Measurements from ENCODE around the gene PPP1R2. TPM values are rescaled to one million over a fixed set of nuclear protein-coding genes. Genes with fewer than 3 reads are reported as not detected.

PPP1R2 gene
- total RNA-seq, 3 donors from 2014 or later, result 42.6 to 60.0 (median 46.2) TPM

DNA sequence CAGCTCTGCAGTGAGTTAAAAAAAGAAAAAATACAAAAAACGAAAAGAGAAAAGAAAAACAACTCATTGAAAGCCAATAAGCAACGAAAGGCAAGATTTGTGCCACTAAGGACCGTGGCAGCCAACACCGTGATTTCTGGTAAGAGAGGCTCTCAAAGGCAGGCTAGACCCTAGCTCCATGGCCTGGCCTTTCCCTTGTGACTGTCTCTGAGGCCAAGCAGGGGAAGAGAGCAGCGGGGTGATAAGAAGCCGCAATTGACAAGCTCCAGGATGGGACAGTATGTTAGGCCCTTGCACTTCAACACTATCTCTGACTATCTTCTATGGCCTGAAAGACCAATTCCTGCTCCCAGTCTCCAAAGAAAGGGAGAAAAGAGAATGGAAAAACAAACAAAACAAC lies 28.2 kb upstream of the PPP1R2 start:
- no peak for ATAC-seq
- Histone ChIP-seq H3K4me3 (no peak overlapping the region), H3K4me1 (ENCODE audit: low read depth) (no peaks in the 10 kb centered on the region), H3K9me3 (no peaks in the 10 kb centered on the region), H3K36me3 (ENCODE audit: low read depth) (no peaks in the 10 kb centered on the region)
- DNase-seq, result no peak
- TF ChIP-seq, protein P1, sequence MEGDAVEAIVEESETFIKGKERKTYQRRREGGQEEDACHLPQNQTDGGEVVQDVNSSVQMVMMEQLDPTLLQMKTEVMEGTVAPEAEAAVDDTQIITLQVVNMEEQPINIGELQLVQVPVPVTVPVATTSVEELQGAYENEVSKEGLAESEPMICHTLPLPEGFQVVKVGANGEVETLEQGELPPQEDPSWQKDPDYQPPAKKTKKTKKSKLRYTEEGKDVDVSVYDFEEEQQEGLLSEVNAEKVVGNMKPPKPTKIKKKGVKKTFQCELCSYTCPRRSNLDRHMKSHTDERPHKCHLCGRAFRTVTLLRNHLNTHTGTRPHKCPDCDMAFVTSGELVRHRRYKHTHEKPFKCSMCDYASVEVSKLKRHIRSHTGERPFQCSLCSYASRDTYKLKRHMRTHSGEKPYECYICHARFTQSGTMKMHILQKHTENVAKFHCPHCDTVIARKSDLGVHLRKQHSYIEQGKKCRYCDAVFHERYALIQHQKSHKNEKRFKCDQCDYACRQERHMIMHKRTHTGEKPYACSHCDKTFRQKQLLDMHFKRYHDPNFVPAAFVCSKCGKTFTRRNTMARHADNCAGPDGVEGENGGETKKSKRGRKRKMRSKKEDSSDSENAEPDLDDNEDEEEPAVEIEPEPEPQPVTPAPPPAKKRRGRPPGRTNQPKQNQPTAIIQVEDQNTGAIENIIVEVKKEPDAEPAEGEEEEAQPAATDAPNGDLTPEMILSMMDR (IDR thresholded peaks at IDR 0.05), result no peak
- intact Hi-C loops (cut with DNase I, micrococcal nuclease), result no loop called here

DNA sequence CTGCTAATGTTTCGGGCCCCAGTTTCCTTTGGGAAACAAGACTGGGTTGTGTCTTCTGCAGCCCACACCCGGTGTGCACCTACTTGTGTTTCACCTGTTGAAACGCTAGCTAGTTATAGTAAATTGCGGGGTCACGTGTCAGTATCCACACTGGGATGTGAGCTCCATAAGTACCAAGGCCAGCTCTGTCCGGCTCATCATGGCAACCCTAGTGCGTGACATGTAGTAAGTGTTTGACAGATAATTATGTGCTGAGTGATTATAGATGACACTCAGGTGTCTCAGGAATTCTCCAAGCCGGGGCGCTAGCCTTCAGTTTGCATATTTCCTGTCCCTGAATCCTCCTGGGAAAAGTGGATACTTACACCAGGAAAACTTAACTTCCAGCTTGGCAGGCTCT lies 27.8 kb upstream of the PPP1R2 start:
- DNase-seq (no peak), ATAC-seq (no peak)
- intact Hi-C loops (cut with DNase I, micrococcal nuclease), result no loop called here
- Histone ChIP-seq H3K4me3 (no peak overlapping the region), H3K9me3 (no peaks in the 10 kb centered on the region), H3K36me3 (ENCODE audit: low read depth) (no peaks in the 10 kb centered on the region), H3K4me1 (ENCODE audit: low read depth) (no peaks in the 10 kb centered on the region)
- TF ChIP-seq, protein P1 (IDR thresholded peaks at IDR 0.05), result no peak

DNA sequence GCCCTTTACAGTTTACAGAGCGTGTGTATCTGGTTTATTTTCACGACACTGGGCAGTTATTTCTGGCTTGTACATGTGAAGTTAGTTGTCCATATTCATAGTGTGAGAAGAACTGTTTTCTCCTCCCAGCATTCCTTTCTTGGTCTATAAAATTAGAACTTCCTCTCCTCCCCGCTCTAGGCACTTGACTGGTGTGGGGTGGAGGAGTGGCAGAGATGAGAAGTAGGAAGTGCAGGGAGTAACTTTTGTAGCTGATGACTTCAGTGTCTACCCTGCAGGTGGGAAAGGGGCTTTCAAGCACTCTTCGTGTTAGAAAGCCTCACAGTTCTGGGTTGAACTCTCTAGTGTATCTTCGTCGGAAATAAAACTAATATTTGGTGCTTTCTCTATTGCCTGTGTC lies 27.2 kb upstream of the PPP1R2 start:
- H3K4me3 ChIP-seq, result no peak overlapping the region
- no peaks in the 10 kb centered on the region for H3K4me1 ChIP-seq (ENCODE audit: low read depth)
- DNase-seq (no peak), ATAC-seq (peak; percentile 50)
- intact Hi-C loops (cut with DNase I, micrococcal nuclease), result no loop called here
- TF ChIP-seq, protein P1 (IDR thresholded peaks at IDR 0.05), result no peak
- no peaks in the 10 kb centered on the region for H3K36me3 ChIP-seq (ENCODE audit: low read depth)
- H3K9me3 ChIP-seq, result no peaks in the 10 kb centered on the region

DNA sequence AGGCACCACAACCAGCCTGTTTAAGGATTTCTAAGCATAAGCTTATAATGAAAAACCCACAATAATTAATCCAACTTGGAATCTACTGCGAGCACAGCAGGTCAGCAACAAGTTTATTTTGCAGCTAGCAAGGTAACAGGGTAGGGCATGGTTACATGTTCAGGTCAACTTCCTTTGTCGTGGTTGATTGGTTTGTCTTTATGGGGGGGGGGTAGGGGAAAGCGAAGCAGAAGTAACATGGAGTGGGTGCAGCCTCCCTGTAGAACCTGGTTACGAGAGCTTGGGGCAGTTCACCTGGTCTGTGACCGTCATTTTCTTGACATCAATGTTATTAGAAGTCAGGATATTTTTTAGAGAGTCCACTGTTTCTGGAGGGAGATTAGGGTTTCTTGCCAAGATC lies 25.5 kb upstream of the PPP1R2 start:
- intact Hi-C loops (cut with DNase I, micrococcal nuclease), result no loop called here
- no peaks in the 10 kb centered on the region for H3K9me3 ChIP-seq
- no peaks in the 10 kb centered on the region for H3K4me1 ChIP-seq (ENCODE audit: low read depth)
- DNase-seq, result no peak
- no peaks in the 10 kb centered on the region for H3K36me3 ChIP-seq (ENCODE audit: low read depth)
- TF ChIP-seq, protein P1 (IDR thresholded peaks at IDR 0.05), result no peak
- ATAC-seq, result no peak
- H3K4me3 ChIP-seq, result no peak overlapping the region

DNA sequence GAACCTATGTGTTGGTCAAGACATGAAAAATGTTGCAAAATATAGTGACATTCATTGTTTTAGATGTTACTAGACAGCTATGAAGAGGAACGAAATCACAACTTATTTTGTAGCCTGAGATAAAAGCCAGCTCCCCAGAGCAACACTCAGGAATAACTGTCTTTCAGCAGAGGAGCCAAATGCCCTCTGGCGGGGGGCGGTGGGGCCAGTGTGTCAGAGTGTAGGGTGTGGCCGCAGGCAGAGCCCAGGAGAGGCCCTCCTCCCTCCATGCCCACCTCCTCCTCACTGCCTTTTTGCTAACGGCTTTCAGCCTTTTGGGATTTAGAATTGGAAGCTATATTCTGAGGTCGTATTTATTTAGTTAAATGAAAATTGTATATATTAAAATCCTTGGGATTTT lies 23.7 kb upstream of the PPP1R2 start:
- ATAC-seq (peak; percentile 28), DNase-seq (no peak)
- Histone ChIP-seq H3K9me3 (no peaks in the 10 kb centered on the region), H3K4me3 (no peak overlapping the region), H3K36me3 (ENCODE audit: low read depth) (no peaks in the 10 kb centered on the region), H3K4me1 (ENCODE audit: low read depth) (no peaks in the 10 kb centered on the region)
- TF ChIP-seq, protein P1 (IDR thresholded peaks at IDR 0.05), result no peak
- intact Hi-C loops (cut with DNase I, micrococcal nuclease), result no loop called here

DNA sequence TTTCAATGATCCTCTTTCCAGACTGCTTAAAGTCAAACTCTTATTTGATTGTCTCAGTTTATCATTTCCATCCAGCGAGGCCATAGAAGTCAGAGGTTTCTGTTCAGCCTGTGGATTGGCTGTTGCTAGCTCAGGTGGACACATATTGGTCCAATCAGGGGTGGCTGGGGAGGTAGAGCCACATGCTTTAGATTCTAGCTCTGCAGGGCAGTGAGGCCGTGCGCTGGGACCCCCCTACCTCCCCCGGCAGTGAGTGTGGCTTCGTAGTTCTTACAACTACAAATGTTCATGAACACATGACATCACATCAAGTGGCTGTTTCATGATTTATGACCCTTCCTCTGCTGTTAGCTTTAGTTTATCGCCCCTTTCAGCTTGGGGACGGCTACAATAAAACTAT lies 22.6 kb upstream of the PPP1R2 start:
- H3K36me3 ChIP-seq (ENCODE audit: low read depth), result no peaks in the 10 kb centered on the region
- TF ChIP-seq, protein P1 (IDR thresholded peaks at IDR 0.05), result no peak
- DNase-seq, result no peak
- ATAC-seq, result no peak
- intact Hi-C loops (cut with DNase I, micrococcal nuclease), result no loop called here
- no peak overlapping the region for H3K4me3 ChIP-seq
- H3K9me3 ChIP-seq, result no peaks in the 10 kb centered on the region
- no peaks in the 10 kb centered on the region for H3K4me1 ChIP-seq (ENCODE audit: low read depth)

All from mucosa of descending colon (tissue), 3 donors.